ENCODE data around the gene GNAZ. TPM values are rescaled to one million over a fixed set of nuclear protein-coding genes. Genes with fewer than 3 reads are reported as not detected.
"Not testable (repeated sequence)": the region's sequence is repeated elsewhere in the genome, so short reads cannot be mapped to it uniquely, and the experiment has no call there.

The GNAZ gene
- 3.0 TPM for polyA plus RNA-seq (2013, experiment 1 of 2)
- polyA plus RNA-seq (2013, experiment 2 of 2) = 2.2 TPM

DNA sequence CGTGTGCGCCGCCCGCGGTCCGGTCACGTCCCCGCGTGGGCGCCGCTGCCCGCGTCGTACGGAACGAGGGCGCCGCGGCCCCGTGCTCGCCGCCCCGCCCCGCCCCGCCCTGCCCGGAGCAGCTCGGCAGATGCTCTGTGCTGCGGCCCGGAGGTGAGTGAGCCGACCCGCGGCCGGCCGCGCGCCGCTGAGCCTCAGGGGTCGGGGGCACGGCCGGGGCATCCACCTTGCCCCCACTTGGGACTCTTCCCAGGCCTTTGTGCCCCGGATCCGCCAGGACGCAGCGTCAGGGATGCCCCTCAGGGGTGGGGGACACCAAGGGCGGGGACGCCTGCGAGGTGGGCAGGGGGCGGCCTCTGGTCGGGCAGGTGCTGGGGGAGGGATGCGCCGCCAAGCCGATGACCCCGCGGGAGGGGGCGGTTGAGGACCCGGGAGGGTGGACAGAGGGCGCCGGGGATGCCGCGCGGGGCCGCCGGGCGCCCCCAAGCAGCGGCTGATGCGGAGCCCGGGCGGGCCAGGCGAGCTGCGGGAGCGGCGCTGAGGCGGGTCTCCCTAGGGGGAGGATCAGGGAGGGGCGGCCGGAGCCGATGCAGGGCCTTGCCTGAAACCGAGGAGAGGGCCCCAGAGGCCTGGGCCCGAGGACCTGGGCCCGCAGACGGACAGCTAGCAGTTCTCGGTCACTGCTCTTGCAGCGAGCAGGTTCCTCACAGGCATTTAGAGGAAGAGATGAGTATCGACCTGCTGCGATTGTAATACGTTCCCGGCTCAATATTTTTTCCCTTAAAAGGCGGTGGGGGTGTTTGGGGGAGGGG, at the start of gene GNAZ:
GNAZ (plus strand) TSS at position 102 of the 812 bp plus-strand sequence. CDS start 25,177 bp downstream, outside the sequence.
- H3K27ac ChIP-seq (ENCODE audit: low read depth, low read length, severe bottlenecking) = no peak within 1 kb of the TSS

DNA sequence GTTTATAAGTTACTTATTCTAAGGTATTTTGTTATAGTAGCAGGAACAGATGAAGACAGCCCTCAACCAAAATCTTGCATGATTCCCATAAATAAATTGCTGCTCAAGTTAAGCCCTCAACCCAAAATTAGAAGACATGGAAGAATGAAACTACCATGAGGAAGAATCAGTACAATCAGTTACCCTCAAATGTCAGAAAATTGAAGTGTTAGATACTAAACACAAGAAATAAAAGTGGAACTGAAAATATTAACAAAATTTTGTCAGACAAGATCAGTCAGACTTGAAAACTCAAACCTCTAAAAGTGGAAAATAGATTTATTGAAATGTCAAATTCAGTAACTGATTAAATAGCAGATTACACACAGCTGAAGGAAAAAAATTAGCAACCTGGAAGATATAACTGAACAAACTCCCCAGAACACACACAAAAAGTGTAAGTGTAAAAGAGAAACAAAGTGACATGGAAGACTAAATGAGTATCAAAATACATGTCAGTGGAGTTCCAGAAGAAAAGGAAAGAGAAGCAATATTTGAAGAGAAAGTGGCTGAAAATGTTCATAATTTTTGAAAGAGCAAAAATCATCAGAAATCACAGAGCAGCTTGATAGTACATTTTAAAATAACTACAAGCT, 49.5 kb upstream of the GNAZ start:
- Histone ChIP-seq H3K4me1 (ENCODE audit: control insufficient read depth, insufficient read depth, low read length, poor library complexity, severe bottlenecking) (no peaks in the 10 kb centered on the region), H3K36me3 (ENCODE audit: control insufficient read depth, insufficient read depth, low read length) (no peaks in the 10 kb centered on the region), H3K4me3 (ENCODE audit: extremely low read depth, insufficient read depth, low read length, poor library complexity, severe bottlenecking) (no peak overlapping the region), H3K9me3 (ENCODE audit: control insufficient read depth, low read length) (no peaks in the 10 kb centered on the region), H3K27ac (ENCODE audit: low read depth, low read length, severe bottlenecking) (no peak overlapping the region)

More for the DNA sequence above, at the start of gene GNAZ:
- H3K9me3 ChIP-seq (ENCODE audit: control insufficient read depth, low read length) = no peaks in the 10 kb centered on the region
- H3K4me3 ChIP-seq (ENCODE audit: extremely low read depth, insufficient read depth, low read length, poor library complexity, severe bottlenecking) = peak within 1 kb of the TSS; percentile 49
- 1 to 2% methylated on average over 46 to 75 of the region's 87 CpGs for WGBS, 2 experiments (ENCODE audit: insufficient coverage in 2 of 2)
- H3K36me3 ChIP-seq (ENCODE audit: control insufficient read depth, insufficient read depth, low read length) = no peaks in the 10 kb centered on the region
- H3K4me1 ChIP-seq (ENCODE audit: control insufficient read depth, insufficient read depth, low read length, poor library complexity, severe bottlenecking) = no peaks in the 10 kb centered on the region

DNA sequence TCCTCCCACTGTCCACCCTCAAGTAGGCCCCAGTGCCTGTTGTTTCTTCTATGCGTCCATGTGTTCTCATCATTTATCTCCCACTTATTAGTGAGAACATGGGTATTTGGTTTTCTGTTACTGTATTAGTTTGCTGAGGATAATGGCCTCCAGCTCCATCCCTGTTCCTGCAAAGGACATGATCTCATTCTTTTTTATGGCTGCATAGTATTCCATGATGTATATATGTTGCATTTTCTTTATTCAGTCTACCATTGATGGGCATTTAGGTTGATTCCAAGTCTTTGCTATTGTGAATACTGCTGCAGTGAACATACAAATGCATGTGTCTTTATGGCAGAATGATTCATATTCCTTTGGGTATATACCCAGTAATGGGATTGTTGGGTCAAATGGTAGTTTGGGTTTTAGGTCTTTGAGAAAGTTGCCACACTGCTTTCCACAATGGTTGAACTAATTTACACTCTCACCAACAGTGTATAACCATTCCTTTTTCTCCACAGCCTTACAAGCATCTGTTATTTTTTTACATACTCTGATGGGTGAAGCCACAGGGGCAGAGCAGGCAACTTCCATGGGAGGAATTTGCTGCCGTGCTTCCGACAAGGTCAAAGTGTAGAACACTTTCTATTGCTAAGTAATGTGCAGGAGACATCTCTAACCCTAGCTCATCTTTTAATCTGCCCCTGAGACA, 48.5 kb upstream of the GNAZ start:
- not testable (repeated sequence) for H3K27ac ChIP-seq (ENCODE audit: low read depth, low read length, severe bottlenecking)

DNA sequence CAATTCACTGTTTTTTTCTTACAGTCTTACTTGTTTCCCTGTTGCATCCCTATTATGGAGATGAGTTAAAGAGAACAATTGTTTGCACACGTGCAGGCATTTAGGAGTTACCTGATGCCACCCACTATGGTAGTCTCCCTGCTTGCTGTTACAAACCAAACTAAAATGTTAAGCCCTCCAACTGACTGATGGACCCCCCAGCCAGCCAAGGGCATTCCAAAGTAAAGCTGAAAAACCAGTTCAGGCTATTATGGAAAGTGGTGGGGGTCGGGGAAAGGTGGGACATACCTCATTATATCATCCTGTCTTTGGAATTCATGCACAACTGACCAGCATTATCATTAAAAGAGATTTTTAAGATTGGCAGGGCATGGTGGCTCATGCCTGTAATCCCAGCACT, 47.0 kb upstream of the GNAZ start:
- H3K27ac ChIP-seq (ENCODE audit: low read depth, low read length, severe bottlenecking) = no peak overlapping the region
- H3K36me3 ChIP-seq (ENCODE audit: control insufficient read depth, insufficient read depth, low read length) = no peaks in the 10 kb centered on the region
- WGBS, 2 experiments (ENCODE audit: insufficient coverage in 2 of 2) = 50 to 67% methylated on average over 1 of the region's 2 CpGs

More for the DNA sequence above, 48.5 kb upstream of the GNAZ start:
- WGBS, 2 experiments (ENCODE audit: insufficient coverage in 2 of 2) = 100% methylated on average over 2 of the region's 3 CpGs; no CpG with 5 or more reads in 1 of the 2 experiments
- H3K9me3 ChIP-seq (ENCODE audit: control insufficient read depth, low read length); H3K36me3 ChIP-seq (ENCODE audit: control insufficient read depth, insufficient read depth, low read length); H3K4me1 ChIP-seq (ENCODE audit: control insufficient read depth, insufficient read depth, low read length, poor library complexity, severe bottlenecking); H3K4me3 ChIP-seq (ENCODE audit: extremely low read depth, insufficient read depth, low read length, poor library complexity, severe bottlenecking): not testable (repeated sequence)

DNA sequence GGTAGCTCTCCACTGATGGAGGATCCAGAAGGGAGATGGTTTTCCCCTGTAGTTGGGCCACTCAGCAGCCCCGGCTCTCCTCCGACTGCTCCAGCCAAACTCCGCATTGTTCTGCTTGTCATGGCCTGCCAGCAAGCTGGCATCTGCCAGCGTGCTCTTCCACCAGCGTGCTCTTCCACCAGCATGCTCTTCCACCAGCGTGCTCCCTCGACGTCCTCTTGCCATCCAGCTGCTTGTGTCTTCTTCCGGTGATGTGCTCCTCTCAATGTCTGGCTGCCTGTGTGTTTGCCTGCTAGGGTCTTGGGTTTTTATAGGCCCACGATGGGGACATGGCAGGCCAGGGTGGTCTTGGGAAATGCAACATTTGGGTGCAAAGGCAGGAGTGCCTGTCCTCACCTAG, 43.5 kb upstream of the GNAZ start:
- 90 to 97% methylated on average over 10 of the region's 10 CpGs for WGBS, 2 experiments (ENCODE audit: insufficient coverage in 2 of 2)
- Histone ChIP-seq H3K36me3 (ENCODE audit: control insufficient read depth, insufficient read depth, low read length) (no peaks in the 10 kb centered on the region), H3K4me3 (ENCODE audit: extremely low read depth, insufficient read depth, low read length, poor library complexity, severe bottlenecking) (no peak overlapping the region)

More for the DNA sequence above, 47.0 kb upstream of the GNAZ start:
- Histone ChIP-seq H3K9me3 (ENCODE audit: control insufficient read depth, low read length) (no peaks in the 10 kb centered on the region), H3K4me3 (ENCODE audit: extremely low read depth, insufficient read depth, low read length, poor library complexity, severe bottlenecking) (no peak overlapping the region), H3K4me1 (ENCODE audit: control insufficient read depth, insufficient read depth, low read length, poor library complexity, severe bottlenecking) (no peaks in the 10 kb centered on the region)

DNA sequence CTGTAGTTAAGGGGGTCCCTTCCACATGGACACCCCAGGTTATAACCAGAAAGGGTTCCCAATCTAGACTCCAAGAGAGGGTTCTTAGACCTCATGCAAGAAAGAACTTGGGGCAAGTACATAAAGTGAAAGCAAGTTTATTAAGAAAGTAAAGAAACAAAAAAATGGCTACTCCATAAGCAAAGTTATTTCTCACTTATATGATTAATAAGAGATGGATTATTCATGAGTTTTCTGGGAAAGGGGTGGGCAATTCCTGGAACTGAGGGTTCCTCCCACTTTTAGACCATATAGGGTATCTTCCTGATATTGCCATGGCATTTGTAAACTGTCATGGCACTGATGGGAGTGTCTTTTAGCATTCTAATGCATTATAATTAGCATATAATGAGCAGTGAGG, 42.5 kb upstream of the GNAZ start:
- H3K9me3 ChIP-seq (ENCODE audit: control insufficient read depth, low read length); H3K27ac ChIP-seq (ENCODE audit: low read depth, low read length, severe bottlenecking); H3K4me1 ChIP-seq (ENCODE audit: control insufficient read depth, insufficient read depth, low read length, poor library complexity, severe bottlenecking); H3K4me3 ChIP-seq (ENCODE audit: extremely low read depth, insufficient read depth, low read length, poor library complexity, severe bottlenecking); H3K36me3 ChIP-seq (ENCODE audit: control insufficient read depth, insufficient read depth, low read length): not testable (repeated sequence)

More for the DNA sequence above, 43.5 kb upstream of the GNAZ start:
- Histone ChIP-seq H3K27ac (ENCODE audit: low read depth, low read length, severe bottlenecking) (no peak overlapping the region), H3K9me3 (ENCODE audit: control insufficient read depth, low read length) (no peaks in the 10 kb centered on the region), H3K4me1 (ENCODE audit: control insufficient read depth, insufficient read depth, low read length, poor library complexity, severe bottlenecking) (no peaks in the 10 kb centered on the region)

DNA sequence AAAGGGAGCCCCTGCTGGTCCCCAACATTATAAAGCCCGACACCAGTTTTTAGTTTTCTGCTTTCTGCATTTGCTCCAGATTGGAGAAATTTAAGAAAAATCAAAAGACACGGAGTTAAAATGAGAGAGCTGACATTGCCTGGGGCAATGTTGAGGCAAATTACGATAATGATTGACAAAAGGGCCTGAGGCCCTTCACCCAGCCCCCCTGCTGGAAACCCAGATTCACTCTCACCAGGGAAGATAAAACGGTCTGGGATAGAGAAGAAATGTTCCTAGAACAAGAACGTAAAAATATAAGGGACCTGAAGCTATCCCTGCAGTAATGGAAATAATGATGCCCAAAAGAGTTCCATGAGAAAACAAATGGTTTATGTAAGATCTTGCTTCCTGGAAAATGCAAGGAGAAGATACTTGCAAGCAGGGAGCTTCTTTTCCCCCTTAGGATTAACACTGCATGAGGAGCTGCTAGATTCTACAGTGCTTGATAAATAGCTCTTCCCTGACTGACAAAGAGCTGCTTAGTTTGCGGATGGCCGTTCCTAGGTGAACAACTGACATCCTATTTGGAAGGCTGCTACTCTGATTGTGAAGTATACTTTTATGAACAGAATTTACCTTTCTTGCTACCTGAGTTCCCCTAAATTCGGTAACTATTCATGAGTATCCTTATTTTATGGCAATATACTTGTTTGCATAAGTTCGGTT, 40.6 kb upstream of the GNAZ start:
- WGBS, 2 experiments (ENCODE audit: insufficient coverage in 2 of 2) = 24 to 44% methylated on average over 3 to 6 of the region's 9 CpGs
- Histone ChIP-seq H3K36me3 (ENCODE audit: control insufficient read depth, insufficient read depth, low read length) (no peaks in the 10 kb centered on the region), H3K4me1 (ENCODE audit: control insufficient read depth, insufficient read depth, low read length, poor library complexity, severe bottlenecking) (no peaks in the 10 kb centered on the region), H3K27ac (ENCODE audit: low read depth, low read length, severe bottlenecking) (no peak overlapping the region), H3K9me3 (ENCODE audit: control insufficient read depth, low read length) (no peaks in the 10 kb centered on the region), H3K4me3 (ENCODE audit: extremely low read depth, insufficient read depth, low read length, poor library complexity, severe bottlenecking) (no peak overlapping the region)

DNA sequence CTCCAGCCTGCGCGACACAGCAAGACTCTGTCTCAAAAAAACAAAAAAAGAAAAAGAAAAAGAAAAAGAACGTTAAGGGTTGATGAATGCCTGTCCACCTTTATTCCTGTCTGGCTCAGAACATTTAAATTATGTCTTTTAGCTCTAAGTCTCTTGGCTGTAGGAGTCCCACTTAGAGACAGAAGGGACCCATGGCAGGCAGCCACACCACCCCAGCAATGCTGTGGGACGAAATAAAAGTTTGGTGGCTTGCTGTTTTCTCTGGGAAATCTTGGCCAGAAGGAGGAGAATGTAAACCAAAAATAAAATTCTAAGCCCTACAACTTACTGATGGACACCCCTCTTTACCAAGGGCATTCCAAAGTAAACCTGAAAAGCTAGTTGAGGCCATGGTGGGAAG, 38.9 kb upstream of the GNAZ start:
- Histone ChIP-seq H3K4me1 (ENCODE audit: control insufficient read depth, insufficient read depth, low read length, poor library complexity, severe bottlenecking) (no peaks in the 10 kb centered on the region), H3K27ac (ENCODE audit: low read depth, low read length, severe bottlenecking) (no peak overlapping the region), H3K4me3 (ENCODE audit: extremely low read depth, insufficient read depth, low read length, poor library complexity, severe bottlenecking) (no peak overlapping the region), H3K9me3 (ENCODE audit: control insufficient read depth, low read length) (no peaks in the 10 kb centered on the region), H3K36me3 (ENCODE audit: control insufficient read depth, insufficient read depth, low read length) (no peaks in the 10 kb centered on the region)
- 100% methylated on average over 1 of the region's 4 CpGs; no CpG with 5 or more reads in 1 of the 2 experiments for WGBS, 2 experiments (ENCODE audit: insufficient coverage in 2 of 2)

DNA sequence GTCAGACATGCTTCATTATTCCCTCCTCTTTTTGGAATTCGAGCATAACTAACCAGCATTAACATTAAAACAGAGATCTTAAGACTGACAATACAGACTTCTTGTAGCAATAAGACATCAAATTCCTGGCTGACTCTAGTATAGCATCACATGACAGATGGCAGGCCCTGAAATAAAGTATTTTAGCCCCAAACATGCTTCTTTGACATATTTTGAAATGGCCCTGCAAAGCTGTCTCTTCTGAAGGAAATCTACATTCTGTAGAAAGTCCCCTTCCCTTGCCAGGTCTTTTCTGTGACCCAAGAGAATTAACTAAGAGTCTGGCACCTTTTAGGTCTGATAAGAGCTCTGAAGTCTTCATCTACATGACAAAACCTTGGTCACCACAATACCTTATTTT, 38.5 kb upstream of the GNAZ start:
- WGBS, 2 experiments (ENCODE audit: insufficient coverage in 2 of 2) = 67 to 91% methylated on average over 1 of the region's 1 CpG
- Histone ChIP-seq H3K27ac (ENCODE audit: low read depth, low read length, severe bottlenecking) (no peak overlapping the region), H3K4me1 (ENCODE audit: control insufficient read depth, insufficient read depth, low read length, poor library complexity, severe bottlenecking) (no peaks in the 10 kb centered on the region), H3K9me3 (ENCODE audit: control insufficient read depth, low read length) (no peaks in the 10 kb centered on the region), H3K4me3 (ENCODE audit: extremely low read depth, insufficient read depth, low read length, poor library complexity, severe bottlenecking) (no peak overlapping the region), H3K36me3 (ENCODE audit: control insufficient read depth, insufficient read depth, low read length) (no peaks in the 10 kb centered on the region)

DNA sequence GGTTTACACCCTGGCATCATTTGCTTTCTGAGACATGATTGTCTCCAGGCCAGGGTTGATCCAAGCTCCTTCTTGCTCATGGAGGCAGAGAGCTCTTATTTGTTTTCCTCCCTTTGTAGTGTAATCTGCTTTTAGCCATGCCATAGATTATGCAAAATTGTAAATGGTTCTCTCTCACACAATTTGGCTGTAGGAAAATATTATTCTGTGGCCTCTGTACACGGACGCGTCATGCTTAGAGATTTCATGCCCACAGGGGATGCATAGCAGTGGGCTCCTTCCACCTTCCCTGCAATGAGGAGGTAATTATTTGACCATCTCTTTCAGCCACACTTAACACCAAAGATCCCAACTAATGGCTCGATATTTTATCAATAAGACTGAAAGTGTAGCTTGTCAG, 37.7 kb upstream of the GNAZ start:
- Histone ChIP-seq H3K27ac (ENCODE audit: low read depth, low read length, severe bottlenecking) (no peak overlapping the region), H3K36me3 (ENCODE audit: control insufficient read depth, insufficient read depth, low read length) (no peaks in the 10 kb centered on the region), H3K4me3 (ENCODE audit: extremely low read depth, insufficient read depth, low read length, poor library complexity, severe bottlenecking) (no peak overlapping the region), H3K9me3 (ENCODE audit: control insufficient read depth, low read length) (no peaks in the 10 kb centered on the region), H3K4me1 (ENCODE audit: control insufficient read depth, insufficient read depth, low read length, poor library complexity, severe bottlenecking) (no peaks in the 10 kb centered on the region)
- WGBS, 2 experiments (ENCODE audit: insufficient coverage in 2 of 2) = no CpG with 5 or more reads among the region's 4 CpGs
